DND-41 (cell line): ENCODE measurements around the gene TMEM116.
"Not testable (repeated sequence)": the region's sequence is repeated elsewhere in the genome, so short reads cannot be mapped to it uniquely, and the experiment has no call there.

ENCODE experiments used
- ATAC-seq: fragments of 200-7000 bp; cut with Tn5 transposase; 3 replicates; pipeline ENCODE4 v1.9.1; 2021; ENCODE audit warnings: low read depth; ENCODE audit not compliant: insufficient read depth
- DNase-seq: peaks from one replicate; pipeline ENCODE4 v3.0.0-alpha.2; 2020
- H2AFZ ChIP-seq: 2 replicates; pipeline ENCODE4 v1.6.0; 2012; ENCODE audit warnings: low read depth, low read length
- H3K27ac ChIP-seq: 2 replicates; pipeline ENCODE4 v1.5.1; 2012; ENCODE audit warnings: low read length, inconsistent platforms
- H3K27me3 ChIP-seq: fragments of 200-600 bp; sonication (generic); 2 replicates; pipeline ENCODE4 v1.6.0; 2012; ENCODE audit warnings: low read length, mild to moderate bottlenecking, inconsistent platforms; ENCODE audit not compliant: insufficient read depth, poor library complexity
- H3K36me3 ChIP-seq: 2 replicates; pipeline ENCODE4 v1.5.1; 2012; ENCODE audit warnings: low read length, inconsistent platforms; ENCODE audit not compliant: insufficient read depth
- H3K4me1 ChIP-seq: 2 replicates; pipeline ENCODE4 v1.5.1; 2012; ENCODE audit warnings: mild to moderate bottlenecking, low read length; ENCODE audit not compliant: insufficient read depth
- H3K4me2 ChIP-seq: 2 replicates; pipeline ENCODE4 v1.6.0; 2012; ENCODE audit warnings: mild to moderate bottlenecking, moderate library complexity, low read length, inconsistent platforms; ENCODE audit not compliant: insufficient read depth
- H3K4me3 ChIP-seq, 2 experiments: fragments of 200-600 bp in 1 of 2; shearing (Covaris generic) in 1 of 2; 2 replicates each; pipeline ENCODE4 v1.5.1; 2012 to 2016; ENCODE audit warnings: inconsistent platforms in 2 of 2, low read length in 2 of 2, mild to moderate bottlenecking in 2 of 2, low read depth in 1 of 2, moderate library complexity in 1 of 2
- H3K79me2 ChIP-seq: 2 replicates; pipeline ENCODE4 v1.6.0; 2012; ENCODE audit warnings: low read length, inconsistent platforms; ENCODE audit not compliant: insufficient read depth
- H3K9ac ChIP-seq: 2 replicates; pipeline ENCODE4 v1.6.0; 2012; ENCODE audit warnings: low read depth, mild to moderate bottlenecking, inconsistent platforms, low read length, moderate library complexity
- H3K9me3 ChIP-seq: 2 replicates; pipeline ENCODE4 v1.5.1; 2012; ENCODE audit warnings: low read length, moderate library complexity, mild to moderate bottlenecking, inconsistent platforms; ENCODE audit not compliant: insufficient read depth, severe bottlenecking
- H4K20me1 ChIP-seq: 2 replicates; pipeline ENCODE4 v1.6.0; 2012; ENCODE audit warnings: low read length; ENCODE audit not compliant: insufficient read depth
- CTCF ChIP-seq: IDR thresholded peaks from 2 replicates; pipeline ENCODE4 v1.5.1; 2012; ENCODE audit warnings: borderline replicate concordance, low read length, moderate library complexity, mild to moderate bottlenecking; ENCODE audit not compliant: poor library complexity, severe bottlenecking; ENCODE audit errors: extremely low read depth
- EZH2 ChIP-seq: IDR thresholded peaks from 3 replicates; pipeline ENCODE4 v1.6.1; 2012; ENCODE audit warnings: borderline replicate concordance, low read depth, mild to moderate bottlenecking, moderate library complexity, low read length, inconsistent platforms; ENCODE audit not compliant: severe bottlenecking

TMEM116 gene

GRCh38 chr12:112046003-112046402, 33.0 kb upstream of the TMEM116 start:
- Histone ChIP-seq H3K9me3 (no peaks in the 10 kb centered on the region), H3K4me2 (no peak overlapping the region), H3K4me3 (no peak overlapping the region), H3K36me3 (peaks cover 93% of the 10 kb centered on the region), H4K20me1 (peaks cover 3% of the 10 kb centered on the region; the same call in 1 of the 2 replicates), H2AFZ (no peak overlapping the region), H3K27ac (no peak overlapping the region), H3K27me3 (no peaks in the 10 kb centered on the region), H3K79me2 (no peaks in the 10 kb centered on the region), H3K9ac (no peak overlapping the region), H3K4me1 (no peaks in the 10 kb centered on the region)
- no peak for DNase-seq
- ATAC-seq = no peak
- no peak for TF ChIP-seq CTCF
- no peak for TF ChIP-seq EZH2

DNA sequence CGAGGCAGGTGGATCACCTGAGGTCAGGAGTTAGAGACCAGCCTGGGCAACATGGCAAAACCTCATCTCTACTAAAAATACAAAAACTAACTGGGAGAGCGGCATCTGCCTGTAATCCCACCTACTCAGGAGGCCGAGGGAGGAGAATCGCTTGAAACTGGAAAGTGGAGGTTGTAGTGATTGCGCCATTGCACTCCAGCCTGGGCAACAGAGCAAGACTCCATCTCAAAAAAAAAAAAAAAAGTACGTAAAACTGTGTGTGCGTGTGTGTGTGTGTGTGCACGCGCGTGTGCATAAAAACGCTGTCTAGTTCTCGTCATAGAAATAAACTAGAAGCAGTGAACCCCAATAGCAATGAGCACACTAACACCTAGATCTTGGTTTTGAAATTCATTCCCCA, 23.6 kb upstream of the TMEM116 start:
- H3K4me2 ChIP-seq, H3K4me1 ChIP-seq, H3K27me3 ChIP-seq, ATAC-seq, H3K9me3 ChIP-seq, H3K79me2 ChIP-seq, H3K4me3 ChIP-seq, H2AFZ ChIP-seq, H3K9ac ChIP-seq, H3K27ac ChIP-seq, DNase-seq, H4K20me1 ChIP-seq: not testable (repeated sequence)
- peaks cover 90% of the 10 kb centered on the region for H3K36me3 ChIP-seq

DNA sequence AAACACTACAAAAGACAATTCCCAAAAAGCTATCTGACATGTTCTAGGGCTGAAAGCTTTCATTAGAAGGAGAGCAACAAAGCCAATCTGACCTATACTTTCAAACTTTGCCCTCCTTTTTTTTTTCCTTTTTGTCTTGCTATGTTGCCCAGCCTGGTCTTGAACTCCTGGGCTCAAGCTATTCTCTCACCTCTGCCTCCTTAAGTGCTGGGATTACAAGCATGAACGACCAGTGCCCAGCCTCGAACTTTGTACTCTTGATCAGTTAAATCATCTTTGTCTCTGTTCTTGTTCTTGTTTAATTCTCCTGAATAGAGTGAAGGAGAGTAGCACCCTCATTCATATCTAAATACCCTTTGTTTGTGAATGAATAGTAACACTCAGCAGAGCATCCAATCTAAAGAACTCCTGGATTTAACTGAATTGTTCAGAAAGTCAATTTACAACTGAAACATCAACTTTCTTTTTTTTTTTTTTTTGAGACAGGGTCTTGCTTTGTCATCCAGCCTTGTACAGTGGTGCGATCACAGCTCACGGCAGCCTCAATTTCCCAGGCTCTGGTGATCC, 22.3 kb upstream of the TMEM116 start:
- no peaks in the 10 kb centered on the region for H3K79me2 ChIP-seq
- no peak overlapping the region for H2AFZ ChIP-seq
- H3K4me1 ChIP-seq = no peaks in the 10 kb centered on the region
- H3K9ac ChIP-seq = no peak overlapping the region
- no peaks in the 10 kb centered on the region for H3K27me3 ChIP-seq
- DNase-seq (no peak), ATAC-seq (no peak)
- no peak overlapping the region for H3K4me2 ChIP-seq
- H3K27ac ChIP-seq = no peak overlapping the region
- H4K20me1 ChIP-seq = no peaks in the 10 kb centered on the region
- no peak for TF ChIP-seq EZH2
- TF ChIP-seq CTCF = no peak
- H3K9me3 ChIP-seq = no peaks in the 10 kb centered on the region
- peaks cover 93% of the 10 kb centered on the region for H3K36me3 ChIP-seq
- H3K4me3 ChIP-seq = no peak overlapping the region

- no peak for DNase-seq
- Histone ChIP-seq H3K27me3 (no peaks in the 10 kb centered on the region), H3K4me1 (no peaks in the 10 kb centered on the region), H3K9ac (no peak overlapping the region), H3K9me3 (no peaks in the 10 kb centered on the region), H3K4me3 (no peak overlapping the region), H2AFZ (no peak overlapping the region), H3K79me2 (no peaks in the 10 kb centered on the region), H4K20me1 (no peaks in the 10 kb centered on the region), H3K4me2 (no peak overlapping the region), H3K36me3 (peaks cover 89% of the 10 kb centered on the region), H3K27ac (no peak overlapping the region)
- TF ChIP-seq CTCF = no peak
- TF ChIP-seq EZH2 = no peak
- ATAC-seq = no peak
Measured at GRCh38 chr12:112032292-112032691, 19.3 kb upstream of the TMEM116 start.
